Calu3 (cell line): ENCODE results near the gene NOL3. TPM values are rescaled to one million over a fixed set of nuclear protein-coding genes. Genes with fewer than 3 reads are reported as not detected.

Source experiments
- BruUV-seq: library from RNA; stranded (reverse); fragments of 400-500 nt; replicated peaks from 2 replicates; lab custom pipeline; 2021; lab: Mats Ljungman, UMichigan
- CTCF ChIA-PET: fragments of 300-600 bp; sonication (Branson Sonifier 250); formaldehyde crosslinking; loops from one replicate; lab custom pipeline; 2022; ENCODE audit warnings: antibody characterized with exemption; lab: Charles Lee
- DNase-seq: peaks from one replicate; pipeline ENCODE4 v3.0.0; 2022
- H3K27ac Mint-ChIP-seq: one replicate; pipeline ENCODE4 v1.8.0; 2022; ENCODE audit warnings: mixed read lengths; ENCODE audit not compliant: unreplicated experiment
- H3K27me3 Mint-ChIP-seq: one replicate; pipeline ENCODE4 v1.8.0; 2022; ENCODE audit warnings: mixed read lengths; ENCODE audit not compliant: unreplicated experiment
- H3K36me3 Mint-ChIP-seq: one replicate; pipeline ENCODE4 v1.8.0; 2022; ENCODE audit warnings: mild to moderate bottlenecking, moderate library complexity, mixed read lengths; ENCODE audit not compliant: insufficient read depth, unreplicated experiment
- H3K4me1 Mint-ChIP-seq: one replicate; pipeline ENCODE4 v1.8.0; 2022; ENCODE audit warnings: mild to moderate bottlenecking, low read depth, mixed read lengths; ENCODE audit not compliant: unreplicated experiment
- H3K4me3 Mint-ChIP-seq: one replicate; pipeline ENCODE4 v1.8.0; 2022; ENCODE audit warnings: mild to moderate bottlenecking, low read depth, moderate library complexity, mixed read lengths; ENCODE audit not compliant: unreplicated experiment
- H3K9me3 Mint-ChIP-seq: one replicate; pipeline ENCODE4 v1.8.0; 2022; ENCODE audit warnings: low read depth, mixed read lengths; ENCODE audit not compliant: unreplicated experiment
- intact Hi-C: fragments of 100-400 bp; cut with micrococcal nuclease; formaldehyde crosslinking; loops from one replicate; pipeline ENCODE4 v1.10.0; 2022; ENCODE audit not compliant: unreplicated experiment
- total RNA-seq: library from RNA; stranded (reverse); gene quantifications from 2 replicates; pipeline ENCODE4 v1.2.3, GENCODE V29; 2022
- TF ChIP-seq, protein P1 (sequence below): fragments of 200-600 bp; IDR thresholded peaks from one replicate; pipeline ENCODE4 v1.8.0; 2022; ENCODE audit warnings: antibody characterized with exemption; ENCODE audit not compliant: unreplicated experiment

NOL3 gene
- total RNA-seq, 1 experiment from 2014 or later: 33.5 TPM

DNA sequence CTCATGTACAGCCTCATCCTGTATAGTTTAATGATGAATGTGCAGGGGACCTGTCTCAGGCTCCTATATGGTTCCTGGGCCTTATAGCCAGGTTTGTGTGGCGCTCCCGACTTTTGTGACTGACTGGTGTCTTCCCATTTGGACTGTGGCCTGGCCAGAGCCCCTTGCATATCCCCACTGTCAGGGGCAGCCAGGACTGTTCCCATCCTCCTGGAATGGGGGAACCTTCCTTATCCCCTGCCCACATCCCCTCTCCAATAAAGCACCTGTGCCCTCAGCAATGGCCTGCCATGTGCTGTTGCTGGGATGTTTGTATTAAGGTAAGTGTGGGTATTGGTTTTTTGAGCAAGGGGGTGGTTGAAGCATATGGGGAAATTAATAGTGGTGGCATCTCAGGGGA lies 22.1 kb upstream of the NOL3 start:
- Mint-ChIP-seq H3K9me3 (no peaks in the 10 kb centered on the region), H3K36me3 (peaks cover 52% of the 10 kb centered on the region), H3K4me3 (no peak overlapping the region), H3K4me1 (no peaks in the 10 kb centered on the region), H3K27ac (no peak overlapping the region), H3K27me3 (no peaks in the 10 kb centered on the region)
- TF ChIP-seq, protein P1, sequence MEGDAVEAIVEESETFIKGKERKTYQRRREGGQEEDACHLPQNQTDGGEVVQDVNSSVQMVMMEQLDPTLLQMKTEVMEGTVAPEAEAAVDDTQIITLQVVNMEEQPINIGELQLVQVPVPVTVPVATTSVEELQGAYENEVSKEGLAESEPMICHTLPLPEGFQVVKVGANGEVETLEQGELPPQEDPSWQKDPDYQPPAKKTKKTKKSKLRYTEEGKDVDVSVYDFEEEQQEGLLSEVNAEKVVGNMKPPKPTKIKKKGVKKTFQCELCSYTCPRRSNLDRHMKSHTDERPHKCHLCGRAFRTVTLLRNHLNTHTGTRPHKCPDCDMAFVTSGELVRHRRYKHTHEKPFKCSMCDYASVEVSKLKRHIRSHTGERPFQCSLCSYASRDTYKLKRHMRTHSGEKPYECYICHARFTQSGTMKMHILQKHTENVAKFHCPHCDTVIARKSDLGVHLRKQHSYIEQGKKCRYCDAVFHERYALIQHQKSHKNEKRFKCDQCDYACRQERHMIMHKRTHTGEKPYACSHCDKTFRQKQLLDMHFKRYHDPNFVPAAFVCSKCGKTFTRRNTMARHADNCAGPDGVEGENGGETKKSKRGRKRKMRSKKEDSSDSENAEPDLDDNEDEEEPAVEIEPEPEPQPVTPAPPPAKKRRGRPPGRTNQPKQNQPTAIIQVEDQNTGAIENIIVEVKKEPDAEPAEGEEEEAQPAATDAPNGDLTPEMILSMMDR: no peak
- intact Hi-C loops: no loop called here
- CTCF ChIA-PET: no interaction called here
- DNase-seq: no peak
- BruUV-seq: no TSS peak

DNA sequence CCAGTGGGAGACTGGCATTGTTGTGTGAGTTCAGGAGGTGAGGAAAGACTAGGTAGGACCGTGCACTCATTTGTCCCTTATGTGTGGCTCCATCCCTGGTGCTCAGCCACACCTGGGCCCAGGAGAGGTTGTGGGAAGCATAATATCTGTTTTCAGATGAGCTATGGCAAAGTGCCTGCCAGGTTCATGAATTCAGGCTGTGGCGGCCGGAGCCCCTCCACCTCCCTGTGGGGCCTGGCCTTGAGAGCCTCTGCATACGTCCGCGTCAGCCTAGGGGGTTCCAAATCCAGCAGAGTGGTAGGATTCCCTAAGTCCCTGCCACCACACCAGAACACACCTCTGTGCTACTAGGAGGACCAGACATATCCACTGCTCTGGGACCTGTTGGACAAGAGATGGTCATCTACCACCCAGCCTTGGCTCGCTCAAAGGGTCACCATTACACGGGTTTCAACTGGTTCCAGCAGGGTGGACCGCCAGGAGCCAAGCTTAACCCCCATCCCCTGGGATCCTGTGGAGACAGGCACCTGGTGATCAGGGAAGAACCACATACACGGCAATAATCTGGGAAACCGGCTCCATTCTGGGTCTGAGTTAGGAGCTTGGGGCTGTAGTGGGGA lies 21.6 kb upstream of the NOL3 start:
- DNase-seq: no peak
- Mint-ChIP-seq H3K27me3 (no peaks in the 10 kb centered on the region), H3K9me3 (no peaks in the 10 kb centered on the region), H3K36me3 (peaks cover 48% of the 10 kb centered on the region), H3K27ac (no peak overlapping the region), H3K4me3 (peak overlapping the region; percentile 71), H3K4me1 (no peaks in the 10 kb centered on the region)
- intact Hi-C loops: no loop called here
- TF ChIP-seq, protein P1: no peak
- CTCF ChIA-PET: interaction anchor here (0.6 kb wide), 1 partner anchor 55 kb away, joined by 3 read pairs; no protein-coding TSS in a partner anchor
- BruUV-seq: no TSS peak

DNA sequence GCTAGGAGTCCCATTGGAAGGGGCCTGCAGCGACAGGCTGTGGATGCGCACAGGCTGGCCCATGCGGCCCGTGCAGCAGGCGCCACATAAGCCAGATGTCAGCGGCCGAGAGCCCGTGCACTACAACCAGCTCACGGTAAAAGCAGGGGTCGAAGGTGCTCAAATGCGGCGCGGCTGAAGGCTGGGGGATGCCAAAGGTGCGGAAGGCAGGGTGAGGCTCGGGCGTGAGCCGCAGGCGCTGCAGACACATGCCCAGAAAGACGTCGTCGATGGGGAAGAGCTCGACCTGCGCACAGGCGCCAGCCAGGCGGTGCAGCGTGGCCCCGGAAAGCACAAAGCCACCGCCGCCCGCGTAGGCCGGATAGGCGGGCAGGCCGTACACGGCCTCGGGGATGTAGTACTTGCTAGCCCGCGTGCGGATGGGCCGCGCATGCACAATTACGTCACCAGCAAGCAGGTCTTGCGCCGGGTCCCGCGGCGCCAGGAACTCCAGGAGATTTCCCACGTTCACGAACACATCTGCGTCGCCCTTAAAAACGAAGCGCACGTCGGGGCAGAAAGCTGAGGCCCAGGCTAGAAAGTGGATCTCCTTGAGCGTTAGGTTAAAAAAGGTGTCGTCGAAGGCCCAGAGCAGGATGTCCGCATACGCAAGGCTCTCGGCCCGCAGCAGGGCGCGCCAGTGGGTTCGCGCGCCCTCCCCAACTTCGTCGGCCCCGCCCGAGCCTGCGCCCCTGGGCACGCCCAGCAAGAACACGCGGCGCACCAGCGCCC lies 20.9 kb upstream of the NOL3 start:
- H3K9me3 Mint-ChIP-seq: no peaks in the 10 kb centered on the region
- peak overlapping the region; percentile 71 for H3K4me3 Mint-ChIP-seq

DNA sequence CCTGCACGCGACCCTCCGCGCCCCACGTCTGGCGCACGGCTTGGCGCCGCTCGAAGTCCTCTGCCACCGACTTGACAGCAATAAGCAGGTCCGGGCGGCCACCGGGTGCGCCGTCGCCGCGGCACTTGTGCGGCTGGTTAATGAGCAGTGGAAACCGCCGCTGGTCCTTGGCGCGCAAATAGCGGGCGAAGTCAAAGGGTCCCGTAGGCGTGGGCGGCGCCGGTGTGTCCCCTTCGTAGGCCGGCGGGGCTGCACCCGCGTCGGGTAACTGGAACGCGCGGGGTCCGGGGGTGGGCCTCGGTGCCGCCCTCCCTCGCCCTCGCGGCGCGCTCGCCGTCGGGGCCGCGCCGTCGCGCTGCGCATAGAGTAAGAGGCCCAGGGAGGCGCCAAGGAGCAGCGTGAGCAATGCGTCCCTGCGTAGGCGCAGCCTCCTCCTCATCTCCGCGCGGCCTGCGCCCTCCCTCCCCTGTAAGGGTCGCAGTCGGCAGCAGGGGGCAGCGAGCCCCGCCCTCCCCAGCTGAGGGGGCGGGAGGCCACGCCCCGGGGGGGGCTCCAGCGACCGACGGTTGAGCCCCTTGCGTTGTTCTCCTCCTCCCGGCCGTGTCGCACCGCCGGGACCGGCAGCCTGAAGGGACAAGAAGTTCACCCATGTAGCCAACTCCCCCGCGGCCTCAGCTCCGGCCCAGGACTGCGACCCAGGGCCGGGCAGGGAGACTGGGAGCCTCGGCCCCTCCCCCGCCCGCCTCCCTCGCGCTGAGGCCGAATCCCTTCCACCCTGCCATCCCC lies 20.1 kb upstream of the NOL3 start:
- intact Hi-C loops: loop anchor here (5.0 to 10.0 kb wide), 2 partner anchors 135 to 173 kb away; no protein-coding TSS in a partner anchor

More for the DNA sequence above, 20.9 kb upstream of the NOL3 start:
- BruUV-seq: TSS peak; percentile 28
- intact Hi-C loops: loop anchor here (5.0 to 10.0 kb wide), 2 partner anchors 135 to 172 kb away; no protein-coding TSS in a partner anchor
- H3K4me1 Mint-ChIP-seq: no peaks in the 10 kb centered on the region
- TF ChIP-seq, protein P1: no peak
- CTCF ChIA-PET: interaction anchor here (0.6 kb wide), 1 partner anchor 56 kb away, joined by 3 read pairs; no protein-coding TSS in a partner anchor
- H3K36me3 Mint-ChIP-seq: peaks cover 48% of the 10 kb centered on the region
- H3K27me3 Mint-ChIP-seq: no peaks in the 10 kb centered on the region
- H3K27ac Mint-ChIP-seq: no peak overlapping the region
- DNase-seq: no peak

More for the DNA sequence above, 20.1 kb upstream of the NOL3 start:
- Mint-ChIP-seq H3K27ac (no peak overlapping the region), H3K4me3 (peak overlapping the region; percentile 71), H3K4me1 (no peaks in the 10 kb centered on the region), H3K9me3 (no peaks in the 10 kb centered on the region), H3K27me3 (no peaks in the 10 kb centered on the region), H3K36me3 (peaks cover 43% of the 10 kb centered on the region)
- CTCF ChIA-PET: interaction anchor here (0.6 to 1.0 kb wide), 3 partner anchors 11 to 184 kb away, joined by 3 read pairs; no protein-coding TSS in a partner anchor
- TF ChIP-seq, protein P1: no peak
- DNase-seq: peak; percentile 61
- BruUV-seq: no TSS peak
